Brain microvascular endothelial cell (primary cell): ENCODE data around the gene DHX58.
A peak's percentile ranks its signal among the peaks of the same experiment; 100 is the strongest.
"Not testable (repeated sequence)": the region's sequence is repeated elsewhere in the genome, so short reads cannot be mapped to it uniquely, and the experiment has no call there.

Experiments used
- DNase-seq: peaks from one replicate; pipeline ENCODE4 v3.0.0-alpha.2; 2020
- H3K27ac ChIP-seq: fragments of 250-450 bp; sonication (Bioruptor Pico); 2 replicates; pipeline ENCODE4 v1.5.1; 2020; ENCODE audit warnings: mild to moderate bottlenecking, moderate library complexity
- H3K27me3 ChIP-seq: fragments of 250-450 bp; sonication (Bioruptor Pico); replicated peaks from 2 replicates; pipeline ENCODE4 v1.5.1; 2020; ENCODE audit warnings: mild to moderate bottlenecking
- H3K36me3 ChIP-seq: fragments of 250-450 bp; sonication (Bioruptor Pico); replicated peaks from 2 replicates; pipeline ENCODE4 v1.5.1; 2020; ENCODE audit warnings: mild to moderate bottlenecking
- H3K4me3 ChIP-seq: 2 replicates; pipeline ENCODE4 v1.5.1; 2011; ENCODE audit warnings: low read depth, mild to moderate bottlenecking, control low read depth, low read length, moderate library complexity
- in situ Hi-C: cut with HindIII; loops from 2 replicates; pipeline ENCODE4 v1.10.0; 2017; ENCODE audit warnings: low sequenced_read_pairs, low pct_ligation_motif_present
- TF ChIP-seq, protein P1 (sequence below): IDR thresholded peaks from 2 replicates; pipeline ENCODE4 v1.5.1; 2011; ENCODE audit warnings: low read depth, mild to moderate bottlenecking, moderate library complexity, low read length, control low read depth, inconsistent platforms; ENCODE audit errors: missing control alignments

The DHX58 gene

DNA sequence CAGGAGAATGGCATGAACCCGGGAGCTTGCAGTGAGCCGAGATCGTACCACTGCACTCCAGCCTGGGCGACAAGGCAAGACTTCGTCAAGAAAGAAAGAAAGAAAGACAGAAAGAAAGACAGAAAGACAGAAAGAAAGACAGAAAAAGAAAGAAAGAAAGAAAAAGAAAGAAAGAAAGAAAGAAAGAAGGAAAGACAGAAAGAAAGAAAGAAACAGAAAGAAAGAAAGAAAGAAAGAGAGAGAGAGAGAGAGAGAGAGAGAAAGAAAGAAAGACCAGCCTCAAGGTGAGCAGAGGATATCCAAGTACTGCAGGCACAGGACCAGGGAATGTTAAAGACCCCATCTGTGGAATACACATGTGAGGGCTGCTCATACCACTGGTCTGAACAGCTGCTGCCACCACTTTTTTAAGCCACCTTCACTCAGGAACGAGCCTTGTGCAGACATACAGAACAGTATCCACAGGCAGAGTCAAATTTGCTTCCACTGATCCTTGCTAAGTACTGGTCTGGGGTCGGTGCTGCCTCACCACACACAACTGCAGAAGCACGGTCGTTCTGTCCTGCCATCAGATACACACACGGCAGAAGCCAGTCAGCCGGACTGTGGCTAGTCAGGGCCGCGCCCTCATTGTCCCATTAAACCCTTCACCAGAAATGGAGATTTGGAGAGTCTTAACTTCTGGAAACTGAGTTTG, 34.5 kb upstream of the DHX58 start:
- no peak for DNase-seq
- in situ Hi-C loops = no loop called here
- H3K36me3 ChIP-seq = peaks cover 17% of the 10 kb centered on the region
- no peak overlapping the region for H3K27ac ChIP-seq
- no peak overlapping the region for H3K4me3 ChIP-seq
- TF ChIP-seq, protein P1, sequence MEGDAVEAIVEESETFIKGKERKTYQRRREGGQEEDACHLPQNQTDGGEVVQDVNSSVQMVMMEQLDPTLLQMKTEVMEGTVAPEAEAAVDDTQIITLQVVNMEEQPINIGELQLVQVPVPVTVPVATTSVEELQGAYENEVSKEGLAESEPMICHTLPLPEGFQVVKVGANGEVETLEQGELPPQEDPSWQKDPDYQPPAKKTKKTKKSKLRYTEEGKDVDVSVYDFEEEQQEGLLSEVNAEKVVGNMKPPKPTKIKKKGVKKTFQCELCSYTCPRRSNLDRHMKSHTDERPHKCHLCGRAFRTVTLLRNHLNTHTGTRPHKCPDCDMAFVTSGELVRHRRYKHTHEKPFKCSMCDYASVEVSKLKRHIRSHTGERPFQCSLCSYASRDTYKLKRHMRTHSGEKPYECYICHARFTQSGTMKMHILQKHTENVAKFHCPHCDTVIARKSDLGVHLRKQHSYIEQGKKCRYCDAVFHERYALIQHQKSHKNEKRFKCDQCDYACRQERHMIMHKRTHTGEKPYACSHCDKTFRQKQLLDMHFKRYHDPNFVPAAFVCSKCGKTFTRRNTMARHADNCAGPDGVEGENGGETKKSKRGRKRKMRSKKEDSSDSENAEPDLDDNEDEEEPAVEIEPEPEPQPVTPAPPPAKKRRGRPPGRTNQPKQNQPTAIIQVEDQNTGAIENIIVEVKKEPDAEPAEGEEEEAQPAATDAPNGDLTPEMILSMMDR = no peak
- H3K27me3 ChIP-seq = no peaks in the 10 kb centered on the region

DNA sequence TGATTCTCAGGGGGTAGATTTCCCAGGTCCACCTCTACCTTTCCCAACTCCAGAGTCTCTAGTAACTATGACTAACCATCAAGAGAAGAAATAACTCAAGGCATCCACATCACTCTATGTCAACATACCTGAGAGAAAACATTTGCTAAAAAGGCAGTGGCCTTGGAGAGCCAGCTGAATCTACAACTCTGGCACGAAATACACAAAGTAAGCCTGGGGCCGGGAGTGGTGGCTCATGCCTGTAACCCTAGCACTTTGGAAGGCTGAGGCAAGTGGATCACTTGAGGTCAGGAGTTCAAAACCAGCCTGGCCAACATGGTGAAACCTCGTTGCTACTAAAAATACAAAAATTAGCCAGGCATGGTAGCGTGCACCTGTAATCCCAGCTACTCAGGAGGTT, 30.6 kb upstream of the DHX58 start:
- H3K4me3 ChIP-seq, H3K27me3 ChIP-seq, DNase-seq, in situ Hi-C loops: not testable (repeated sequence)
- Histone ChIP-seq H3K36me3 (peaks cover 16% of the 10 kb centered on the region), H3K27ac (peak overlapping the region; percentile 20)

DNA sequence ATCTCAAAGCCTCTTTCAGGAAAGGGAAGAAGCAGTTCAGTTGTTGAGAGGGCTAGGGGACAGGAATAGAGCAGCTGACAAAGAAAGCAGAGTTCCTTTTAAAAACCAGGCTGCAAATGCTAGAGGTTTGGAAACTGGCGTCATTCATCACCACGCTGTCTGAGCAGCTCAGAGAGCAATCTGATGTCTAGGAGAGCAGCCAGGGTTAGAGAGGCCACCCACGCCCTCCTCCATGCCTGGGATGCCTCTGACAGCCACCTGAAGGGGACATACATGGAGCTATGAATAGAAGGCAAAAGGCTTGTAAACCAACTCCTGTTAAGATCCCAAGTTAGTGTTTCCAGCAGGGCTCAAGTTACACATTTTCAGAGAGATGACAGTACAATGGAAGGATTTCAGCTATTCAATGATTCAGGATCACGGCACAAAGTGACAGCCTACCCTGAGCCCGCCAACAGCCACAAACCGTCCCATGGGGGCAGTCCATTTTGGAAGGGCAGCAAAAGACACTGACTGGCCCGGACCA, 29.9 kb upstream of the DHX58 start:
- peaks cover 11% of the 10 kb centered on the region for H3K36me3 ChIP-seq
- no peak overlapping the region for H3K4me3 ChIP-seq
- in situ Hi-C loops = no loop called here
- peak; percentile 57 for DNase-seq
- H3K27ac ChIP-seq = peak overlapping the region; percentile 31
- no peaks in the 10 kb centered on the region for H3K27me3 ChIP-seq
- TF ChIP-seq, protein P1 = no peak

DNA sequence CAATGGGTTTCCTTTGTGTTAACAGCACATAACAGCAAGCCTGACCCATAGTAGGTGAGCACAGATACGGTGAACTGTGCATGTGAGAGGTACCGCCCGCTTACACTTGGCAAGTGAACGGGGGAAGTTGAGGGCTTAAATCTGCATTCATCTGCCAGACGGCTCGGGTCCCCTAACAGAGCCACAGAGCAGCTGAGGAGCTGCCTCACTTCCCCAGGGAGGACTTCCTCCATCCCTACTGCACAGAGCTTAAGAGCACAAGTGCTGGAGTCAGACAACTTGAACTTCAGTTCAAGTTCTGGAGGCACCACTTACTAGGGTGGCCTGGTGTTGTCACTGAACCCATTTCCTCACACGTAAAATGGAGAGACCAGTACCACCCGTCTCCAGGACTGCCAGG, 28.9 kb upstream of the DHX58 start:
- no peak overlapping the region for H3K27ac ChIP-seq
- TF ChIP-seq, protein P1 = no peak
- no peaks in the 10 kb centered on the region for H3K27me3 ChIP-seq
- in situ Hi-C loops = no loop called here
- no peak overlapping the region for H3K4me3 ChIP-seq
- no peak for DNase-seq
- peaks cover 8% of the 10 kb centered on the region for H3K36me3 ChIP-seq

DNA sequence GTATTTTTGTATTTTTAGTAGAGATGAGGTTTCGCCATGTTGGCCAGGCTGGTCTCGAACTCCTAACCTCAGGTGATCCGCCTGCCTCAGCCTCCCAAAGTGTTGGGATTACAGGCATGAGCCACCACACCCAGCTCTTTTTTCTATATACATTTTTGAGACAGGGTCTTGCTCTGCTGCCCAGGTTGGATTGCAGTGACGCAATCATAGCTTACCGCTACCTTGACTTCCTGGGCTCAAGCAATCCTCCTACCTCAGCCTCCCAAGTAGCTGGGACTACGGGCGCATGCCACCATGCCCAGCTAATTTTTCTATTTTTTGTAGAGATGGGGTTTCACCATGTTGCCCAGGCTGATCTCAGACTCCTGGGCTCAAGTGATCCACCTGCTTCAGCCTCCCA, 28.2 kb upstream of the DHX58 start:
- H3K36me3 ChIP-seq, DNase-seq, in situ Hi-C loops, H3K27me3 ChIP-seq, H3K27ac ChIP-seq, H3K4me3 ChIP-seq: not testable (repeated sequence)

DNA sequence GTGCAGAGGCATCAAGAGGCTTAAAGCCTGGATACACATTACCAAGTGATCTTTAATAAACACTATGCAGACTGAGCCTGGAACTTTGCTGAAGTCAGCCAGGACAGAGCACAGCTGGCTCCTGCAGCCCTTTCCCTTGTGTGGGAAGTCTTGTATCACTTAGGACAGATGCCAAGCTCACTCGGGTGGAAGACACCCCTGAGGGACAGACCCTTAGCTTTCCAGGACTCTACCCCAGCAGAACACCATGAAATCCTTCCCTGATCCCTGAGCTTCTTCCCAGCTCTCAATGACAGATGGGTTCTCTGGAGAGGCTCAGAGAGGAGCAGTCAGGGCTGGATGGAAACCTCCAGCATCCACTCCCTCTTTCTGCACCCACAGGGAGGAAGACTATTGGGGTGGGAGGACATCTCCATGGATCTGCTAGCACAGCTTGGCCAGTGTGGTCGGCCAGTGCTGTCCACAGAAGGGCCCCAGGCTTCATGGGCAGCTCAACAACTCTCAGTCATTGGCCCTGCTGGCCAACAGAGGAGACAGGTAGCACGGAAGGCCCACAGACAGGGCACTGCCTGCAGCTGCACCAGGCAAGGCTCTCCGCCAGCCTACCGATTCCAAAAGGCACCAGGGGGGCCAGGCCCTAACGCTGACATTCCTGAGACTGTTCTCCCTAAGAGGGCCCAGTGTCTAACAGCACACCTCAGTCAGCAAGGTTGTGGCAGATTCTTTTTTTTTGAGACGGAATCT, 26.4 kb upstream of the DHX58 start:
- no peaks in the 10 kb centered on the region for H3K27me3 ChIP-seq
- TF ChIP-seq, protein P1 = no peak
- in situ Hi-C loops = no loop called here
- no peak for DNase-seq
- peaks cover 5% of the 10 kb centered on the region for H3K36me3 ChIP-seq
- no peak overlapping the region for H3K4me3 ChIP-seq
- H3K27ac ChIP-seq = no peak overlapping the region
